Upper lobe of left lung (tissue), 6 donors: Measurements from ENCODE around the gene SCUBE1. TPM values are rescaled to one million over a fixed set of nuclear protein-coding genes. Genes with fewer than 3 reads are reported as not detected.

Experiments used
- ATAC-seq, 2 donors: fragments of 200-7000 bp; cut with Tn5 transposase; one replicate each; pipeline ENCODE4 v1.9.1; 2022; ENCODE audit warnings: mild to moderate bottlenecking in 2 of 2, moderate library complexity in 2 of 2; ENCODE audit not compliant: low FRiP score in 2 of 2
- DNase-seq, 2 donors: peaks; one replicate each; pipeline ENCODE4 v3.0.0-alpha.2; 2019 to 2020
- H3K27ac ChIP-seq, 4 donors: fragments of 200-600 bp; sonication (generic); one replicate each; pipeline ENCODE4 v1.5.1; 2016 to 2019
- H3K27me3 ChIP-seq, 4 donors: fragments of 200-600 bp; sonication (generic); one replicate each; pipeline ENCODE4 v1.5.1; 2017 to 2019
- H3K36me3 ChIP-seq, 4 donors: fragments of 200-600 bp; sonication (generic); one replicate each; pipeline ENCODE4 v1.5.1; 2016 to 2019
- H3K4me1 ChIP-seq, 4 donors: fragments of 200-600 bp; sonication (generic); one replicate each; pipeline ENCODE4 v1.5.1; 2018 to 2019
- H3K4me3 ChIP-seq, 4 donors: fragments of 200-600 bp; sonication (generic); one replicate each; pipeline ENCODE4 v1.5.1; 2017 to 2019; ENCODE audit warnings: mild to moderate bottlenecking in 2 of 4, moderate library complexity in 1 of 4
- H3K9me3 ChIP-seq, 4 donors: fragments of 200-600 bp; sonication (generic); one replicate each; pipeline ENCODE4 v1.5.1; 2018 to 2019
- CTCF ChIP-seq, 6 experiments: fragments of 450-650 bp in 4 of 6; fragments of 200-600 bp in 2 of 6; sonication (generic) in 2 of 6; IDR thresholded peaks; one replicate each; pipeline ENCODE4 v1.5.1; 2016 to 2019; ENCODE audit warnings: antibody characterized with exemption in 6 of 6
- EP300 ChIP-seq, 4 donors: sonication (generic); formaldehyde crosslinking; IDR thresholded peaks; one replicate each; pipeline ENCODE4 v1.5.1; 2017; ENCODE audit warnings: antibody characterized with exemption in 4 of 4, control low read depth in 2 of 4
- POLR2A ChIP-seq, 4 donors: fragments of 450-650 bp; IDR thresholded peaks; one replicate each; pipeline ENCODE4 v1.5.1; 2016 to 2017; ENCODE audit warnings: antibody characterized with exemption in 4 of 4, mild to moderate bottlenecking in 2 of 4
- POLR2AphosphoS5 ChIP-seq, 2 donors: sonication (generic); formaldehyde crosslinking; IDR thresholded peaks; one replicate each; pipeline ENCODE4 v1.5.1; 2017; ENCODE audit warnings: antibody characterized with exemption in 2 of 2
- WGBS, 2 donors: methylation state at CpG; one replicate each; pipeline ENCODE4 v1.1.5; 2017 to 2018; 5-methylcytosine and 5-hydroxymethylcytosine counted together
- total RNA-seq, 6 donors: library from RNA; depleted of rRNA in 4 of 6; stranded (reverse); fragments of >200 nt in 4 of 6; gene quantifications; one replicate each; pipeline versions ENCODE4 v1.1.0 to v1.2.1, GENCODE V29; 2016 to 2021
- donor health status: DM: no; HTN: no; CAD: no; lungs with moderate emphysema.
- donor health status: DM: no; HTN: yes; CAD: no; lungs with severe emphysema.

The SCUBE1 gene
- total RNA-seq, 6 donors from 2014 or later = 9.7 to 55.9 (median 20.8) TPM

GRCh38 chr22:43297270-43298061 is 45.7 kb downstream of the SCUBE1 start:
- ATAC-seq (peak in 1 of 2 donors; percentile 9), DNase-seq (peak in 1 of 2 donors; percentile 81)
- H3K9me3 ChIP-seq = no peaks in the 10 kb centered on the region
- peaks cover 18 to 45% (median 38%) of the 10 kb centered on the region in 4 donors for H3K4me1 ChIP-seq
- no peaks in the 10 kb centered on the region for H3K36me3 ChIP-seq
- peak overlapping the region in 3 of 4 donors; percentile 79 to 90 (median 86) for H3K27ac ChIP-seq
- no peaks in the 10 kb centered on the region for H3K27me3 ChIP-seq
- TF ChIP-seq EP300 (IDR thresholded peaks at IDR 0.05) (no peak), CTCF (IDR thresholded peaks at IDR 0.05) (peak in 1 of 6 experiments; percentile 4)
- 82 to 87% methylated on average over 16 to 18 of the region's 18 CpGs for WGBS, 2 donors
- H3K4me3 ChIP-seq = no peak overlapping the region

DNA sequence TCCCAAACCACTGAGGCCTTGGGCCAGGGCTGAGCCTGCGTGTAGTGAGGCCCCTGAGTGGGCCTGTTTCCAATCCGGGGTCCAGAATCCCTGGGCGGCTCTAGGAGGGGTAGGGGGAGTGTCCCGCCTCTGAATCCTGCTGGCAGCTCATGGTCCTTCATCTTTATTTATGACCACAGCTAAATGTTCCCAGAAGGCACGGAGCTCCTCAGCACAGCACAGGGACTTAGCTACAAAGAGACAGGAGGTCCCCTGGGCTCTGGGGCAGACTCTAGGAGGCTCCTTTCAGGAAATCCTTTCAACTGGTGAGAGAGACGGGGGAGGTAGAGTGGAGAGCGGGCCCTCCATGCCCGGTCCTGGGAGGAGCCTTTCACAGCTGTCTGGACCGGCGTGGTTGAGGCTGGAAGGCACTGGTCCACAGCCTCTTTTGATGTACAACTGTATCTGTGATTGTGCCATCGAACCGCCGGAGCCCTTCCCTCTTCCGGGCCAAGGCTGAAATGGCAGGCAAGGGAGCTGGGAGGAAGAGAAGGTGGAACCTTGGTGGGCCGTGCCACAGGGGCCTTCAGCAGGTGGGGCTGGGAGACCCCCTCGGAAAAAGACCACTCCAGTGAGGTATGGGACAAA is 46.8 kb downstream of the SCUBE1 start:
- Histone ChIP-seq H3K27me3 (no peaks in the 10 kb centered on the region), H3K27ac (peak overlapping the region; percentile 79 to 90 (median 86)), H3K36me3 (no peaks in the 10 kb centered on the region), H3K4me3 (no peak overlapping the region), H3K9me3 (no peaks in the 10 kb centered on the region), H3K4me1 (peaks cover 18 to 48% (median 38%) of the 10 kb centered on the region in 4 donors)
- no peak for ATAC-seq
- no peak for TF ChIP-seq POLR2A (IDR thresholded peaks at IDR 0.05)
- no peak for TF ChIP-seq POLR2AphosphoS5 (IDR thresholded peaks at IDR 0.05)
- TF ChIP-seq CTCF (IDR thresholded peaks at IDR 0.05) = no peak
- TF ChIP-seq EP300 (IDR thresholded peaks at IDR 0.05) = no peak
- no peak for DNase-seq
- 60 to 65% methylated on average over 11 to 16 of the region's 16 CpGs for WGBS, 2 donors

- no peak overlapping the region for H3K4me3 ChIP-seq
- TF ChIP-seq POLR2AphosphoS5 (IDR thresholded peaks at IDR 0.05) = peak in 1 of 2 donors; percentile 3
- TF ChIP-seq EP300 (IDR thresholded peaks at IDR 0.05) = no peak
- peaks cover 21 to 48% (median 40%) of the 10 kb centered on the region in 4 donors for H3K4me1 ChIP-seq
- no peak for ATAC-seq
- WGBS, 2 donors = 84 to 92% methylated on average over 6 of the region's 6 CpGs
- H3K9me3 ChIP-seq = no peaks in the 10 kb centered on the region
- H3K27me3 ChIP-seq = no peaks in the 10 kb centered on the region
- no peaks in the 10 kb centered on the region for H3K36me3 ChIP-seq
- H3K27ac ChIP-seq = peak overlapping the region; percentile 79 to 90 (median 86)
- no peak for DNase-seq
These were observed 47.5 kb downstream of the SCUBE1 start for GRCh38 chr22:43295660-43296059.

DNA sequence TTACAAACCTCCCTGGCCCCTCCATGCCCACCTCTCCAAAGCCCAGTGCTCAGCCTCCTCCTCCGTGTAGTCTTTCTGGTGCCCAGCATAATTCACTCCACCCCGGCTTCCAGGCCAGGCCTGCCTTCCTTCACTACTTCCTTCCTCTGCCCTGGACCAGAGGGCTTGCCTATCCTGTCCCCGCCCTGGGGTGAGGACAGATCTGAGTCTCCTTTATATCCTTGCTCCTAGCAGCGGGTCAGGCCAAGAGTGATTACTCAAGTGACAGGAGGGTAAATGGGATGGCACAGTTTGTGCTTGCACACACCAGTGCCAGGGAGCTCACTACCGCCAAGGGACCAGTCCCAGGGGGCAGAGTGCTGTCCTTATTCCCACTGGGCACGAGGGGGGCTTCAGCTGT is 48.0 kb downstream of the SCUBE1 start:
- ATAC-seq (no peak), DNase-seq (peak in 1 of 2 donors; percentile 37)
- Histone ChIP-seq H3K27me3 (no peaks in the 10 kb centered on the region), H3K4me3 (peak overlapping the region in 1 of 4 donors; percentile 30), H3K27ac (peak overlapping the region; percentile 79 to 90 (median 86)), H3K4me1 (peaks cover 25 to 52% (median 45%) of the 10 kb centered on the region in 4 donors), H3K9me3 (no peaks in the 10 kb centered on the region), H3K36me3 (no peaks in the 10 kb centered on the region)
- TF ChIP-seq EP300 (IDR thresholded peaks at IDR 0.05) (peak in 2 of 4 donors; percentile 19 to 30), POLR2AphosphoS5 (IDR thresholded peaks at IDR 0.05) (peak in 1 of 2 donors; percentile 79), CTCF (IDR thresholded peaks at IDR 0.05) (no peak)
- WGBS, 2 donors = 59 to 65% methylated on average over 4 to 6 of the region's 6 CpGs

- H3K4me1 ChIP-seq = peaks cover 39 to 66% (median 58%) of the 10 kb centered on the region in 4 donors
- H3K27me3 ChIP-seq = no peaks in the 10 kb centered on the region
- peak in 2 of 4 donors; percentile 84 to 89 for TF ChIP-seq EP300 (IDR thresholded peaks at IDR 0.05)
- peak; percentile 71 to 92 for TF ChIP-seq POLR2AphosphoS5 (IDR thresholded peaks at IDR 0.05)
- TF ChIP-seq POLR2A (IDR thresholded peaks at IDR 0.05) = no peak
- TF ChIP-seq CTCF (IDR thresholded peaks at IDR 0.05) = no peak
- no peak overlapping the region for H3K4me3 ChIP-seq
- DNase-seq (peak; percentile 73 to 77), ATAC-seq (peak; percentile 24 to 40)
- H3K27ac ChIP-seq = peak overlapping the region; percentile 79 to 90 (median 86)
- 59 to 65% methylated on average over 14 to 15 of the region's 15 CpGs for WGBS, 2 donors
- H3K36me3 ChIP-seq = no peaks in the 10 kb centered on the region
- no peaks in the 10 kb centered on the region for H3K9me3 ChIP-seq
These were observed 49.3 kb downstream of the SCUBE1 start for GRCh38 chr22:43293655-43294392.
